OCI-M2 (cell line): ENCODE results near the gene OVCA2.

Source experiments
- DNase-seq: peaks from one replicate; lab custom pipeline; 2025; ENCODE audit not compliant: unreplicated experiment; lab: John Stamatoyannopoulos, UW

OVCA2 gene

GRCh38 chr17:2064520-2064971, 22.7 kb downstream of the OVCA2 start:
- DNase-seq, result no peak

DNA sequence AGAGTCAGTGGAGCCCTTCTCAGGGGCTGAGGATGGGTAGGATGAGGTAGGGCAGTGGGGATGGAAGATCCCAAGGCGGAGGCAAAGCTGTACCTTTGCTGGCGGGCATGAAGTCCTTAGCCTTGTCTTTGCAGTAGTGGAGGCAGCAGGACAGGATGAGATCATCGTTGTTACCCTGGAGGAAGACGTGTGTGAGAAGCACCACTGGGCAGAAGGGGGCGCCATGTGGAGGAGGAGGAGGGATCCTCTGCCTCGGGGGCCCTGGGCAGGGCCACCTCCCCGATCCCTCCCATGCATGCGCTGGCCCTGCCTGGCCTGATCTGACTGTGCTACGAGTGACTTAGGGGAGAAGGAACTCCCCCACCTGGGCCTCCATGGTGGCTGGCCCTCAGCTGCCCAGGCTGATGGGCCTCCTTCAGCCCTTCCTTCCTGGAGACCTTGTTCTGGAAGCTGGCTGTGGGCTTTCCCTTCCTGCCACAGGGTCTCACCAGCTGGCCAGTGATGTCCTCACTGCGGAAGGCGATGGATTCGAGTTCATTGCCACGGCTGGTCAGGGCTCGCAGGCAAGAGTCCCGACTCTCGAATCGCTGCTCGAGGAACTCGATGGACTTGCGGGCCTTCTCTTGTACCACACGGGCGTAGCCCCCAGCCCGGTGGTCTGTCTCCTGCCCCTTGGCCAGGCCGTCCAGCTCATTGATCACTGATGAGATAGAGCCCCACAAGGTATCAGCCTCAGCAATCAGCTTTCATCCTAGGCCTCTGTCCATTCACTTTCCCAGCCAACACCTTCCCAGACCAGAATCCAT, 23.4 kb downstream of the OVCA2 start:
- DNase-seq, result no peak

DNA sequence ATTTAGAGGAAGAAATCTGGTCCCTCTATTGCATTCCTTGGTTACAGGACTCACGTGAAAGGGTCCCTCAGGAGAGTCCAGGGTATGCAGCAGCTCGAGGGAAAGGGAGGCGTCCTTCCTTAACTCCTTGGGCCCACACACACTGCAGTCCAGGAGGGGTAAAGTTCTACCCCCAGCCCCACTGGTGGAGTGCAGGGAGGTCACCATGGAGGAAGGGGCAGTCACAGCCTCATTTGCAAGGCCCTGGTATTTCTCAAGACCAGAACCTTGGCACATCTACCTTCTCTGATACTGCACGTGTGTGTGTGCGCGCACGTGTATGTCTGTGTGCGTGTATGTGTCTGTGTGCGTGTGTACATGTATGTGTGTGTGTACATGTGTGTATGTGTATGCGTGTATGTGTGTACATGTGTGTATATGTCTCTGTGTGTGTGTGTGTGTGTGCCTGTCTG, 24.2 kb downstream of the OVCA2 start:
- DNase-seq, result no peak

DNA sequence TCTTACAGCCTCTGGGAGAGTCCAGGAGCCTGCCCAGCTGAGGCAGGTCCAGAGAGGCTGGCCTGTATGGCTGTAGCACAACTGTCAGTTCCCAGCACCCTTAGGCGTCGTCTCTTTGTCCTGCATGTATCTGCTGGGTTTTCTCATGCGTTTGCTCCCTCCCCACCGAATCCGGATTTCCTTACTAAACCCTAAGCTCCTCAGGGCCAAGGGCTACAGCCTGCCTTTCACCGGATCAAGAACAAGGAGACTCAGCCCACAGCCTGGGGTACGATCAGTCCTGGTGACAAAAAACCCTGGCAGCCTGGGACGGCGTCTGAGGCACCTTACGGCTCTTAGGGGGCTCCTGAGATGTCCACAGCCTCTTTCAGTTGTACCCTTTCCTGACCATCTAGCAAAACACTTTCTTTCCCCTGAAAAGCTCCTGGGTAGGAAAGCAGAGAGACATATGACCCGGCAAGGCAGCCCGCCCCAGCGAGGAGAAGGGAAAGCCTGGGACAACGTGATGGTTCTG, 25.3 kb downstream of the OVCA2 start:
- no peak for DNase-seq

DNA sequence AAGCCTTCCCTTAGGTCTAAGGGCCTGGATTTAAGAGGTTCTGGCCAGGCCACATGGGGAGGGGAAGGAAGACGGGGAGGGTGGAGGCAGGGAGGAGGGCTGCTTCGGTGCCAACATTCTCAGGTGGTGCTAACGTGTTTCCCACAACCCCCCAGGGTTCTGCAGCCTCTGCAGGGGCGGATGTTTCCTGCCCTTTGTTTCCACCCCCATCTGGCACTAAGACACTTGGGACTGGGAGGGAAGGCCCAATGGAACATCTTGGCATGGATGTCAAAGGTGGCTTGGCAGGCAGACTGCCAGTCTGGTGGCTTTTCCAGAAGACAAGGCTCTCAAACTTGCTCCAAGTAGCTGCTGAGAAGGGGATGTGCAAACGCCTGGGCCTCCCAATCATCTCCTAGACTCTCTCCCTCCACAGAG, 25.8 kb downstream of the OVCA2 start:
- no peak for DNase-seq

GRCh38 chr17:2068031-2068518, 26.3 kb downstream of the OVCA2 start:
- no peak for DNase-seq

DNA sequence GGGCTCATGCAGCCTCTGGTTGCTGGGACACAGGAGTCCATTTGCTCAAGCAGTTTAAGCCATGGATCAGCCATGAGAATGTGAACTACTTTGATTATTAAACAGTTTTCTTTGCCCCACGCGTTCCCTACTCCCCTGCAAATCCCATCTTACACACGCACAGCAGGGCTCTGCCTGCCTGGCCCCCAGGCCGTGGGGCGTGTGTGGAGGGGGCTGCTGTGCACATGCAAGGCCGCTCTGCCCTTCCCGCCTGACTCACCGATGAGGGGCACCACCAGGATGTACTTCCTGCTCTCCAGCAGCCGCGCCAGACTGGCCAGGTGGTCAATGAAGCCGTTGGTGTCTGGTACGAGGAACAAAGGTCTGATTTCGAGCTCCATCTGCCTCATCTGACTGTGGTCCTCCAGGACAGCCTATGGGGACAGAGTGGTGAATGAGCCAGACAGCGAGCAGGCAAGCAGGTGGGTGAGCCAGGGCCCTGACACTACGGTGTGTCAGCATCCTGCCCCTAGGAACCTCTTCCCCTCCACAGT, 26.8 kb downstream of the OVCA2 start:
- DNase-seq, result no peak

- DNase-seq, result no peak
Measured at GRCh38 chr17:2070241-2071023, 28.6 kb downstream of the OVCA2 start.

- DNase-seq, result no peak
Measured at GRCh38 chr17:2071024-2071385, 29.2 kb downstream of the OVCA2 start.

- DNase-seq, result no peak
Measured at GRCh38 chr17:2071455-2072281, 29.8 kb downstream of the OVCA2 start.

DNA sequence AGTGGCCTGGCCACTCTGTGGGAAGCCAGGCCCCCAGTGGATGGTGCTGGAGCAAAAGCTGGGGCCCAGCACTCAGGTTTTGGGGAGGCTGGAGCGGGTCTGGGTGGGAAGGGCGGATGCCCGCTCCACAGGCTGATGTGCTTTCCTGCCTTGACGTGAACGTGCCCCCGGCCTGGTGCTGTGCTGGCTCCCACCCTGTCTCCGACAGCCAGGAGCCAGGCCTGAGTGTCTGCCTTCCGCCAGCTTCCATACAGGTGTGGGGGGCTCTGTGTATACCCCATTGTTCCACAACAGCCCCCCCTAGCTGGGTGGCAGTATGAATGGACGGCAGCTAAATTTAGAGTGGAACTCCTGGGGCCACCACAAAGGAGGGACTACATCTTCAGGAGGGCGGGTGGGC, 33.1 kb downstream of the OVCA2 start:
- no peak for DNase-seq

DNA sequence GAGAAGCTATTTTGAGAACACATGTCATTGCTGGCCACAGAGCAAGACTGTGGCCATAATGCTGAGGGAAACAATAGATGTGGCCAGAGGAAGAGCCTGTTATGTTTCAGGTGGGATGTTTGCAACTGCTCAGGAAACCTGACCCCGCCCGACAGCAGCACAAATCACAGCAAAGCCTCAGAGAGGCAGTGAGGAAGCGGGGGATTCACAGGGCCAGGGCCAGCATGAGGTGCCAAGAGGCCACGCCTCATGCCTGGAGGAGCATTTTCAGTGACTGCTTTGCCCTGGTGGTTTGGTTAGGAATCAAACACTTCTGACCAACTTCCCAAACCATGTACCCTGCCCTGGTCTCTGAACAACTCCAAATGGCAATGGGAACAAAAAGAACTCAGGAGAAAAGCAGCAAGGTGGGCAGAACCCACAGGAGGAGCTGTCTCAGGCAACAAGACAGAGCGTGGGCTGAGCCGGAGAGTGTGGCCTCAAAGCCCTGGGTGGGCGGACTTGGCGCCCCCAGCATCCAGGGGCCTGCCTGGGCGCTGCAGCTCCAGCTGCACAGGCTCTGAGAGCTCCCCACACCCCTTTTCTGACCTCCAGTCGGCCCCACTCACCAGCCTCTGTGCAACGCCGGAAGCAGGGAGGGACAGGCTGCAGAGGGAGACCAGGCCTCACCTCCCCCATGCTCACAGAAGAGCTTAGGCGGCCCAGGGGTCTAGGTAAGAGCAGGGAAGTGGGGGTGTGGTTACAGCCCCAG, 33.7 kb downstream of the OVCA2 start:
- no peak for DNase-seq

- DNase-seq, result no peak
Measured at GRCh38 chr17:2076087-2076984, 34.5 kb downstream of the OVCA2 start.

- DNase-seq, result no peak
Measured at GRCh38 chr17:2077040-2077439, 35.2 kb downstream of the OVCA2 start.

DNA sequence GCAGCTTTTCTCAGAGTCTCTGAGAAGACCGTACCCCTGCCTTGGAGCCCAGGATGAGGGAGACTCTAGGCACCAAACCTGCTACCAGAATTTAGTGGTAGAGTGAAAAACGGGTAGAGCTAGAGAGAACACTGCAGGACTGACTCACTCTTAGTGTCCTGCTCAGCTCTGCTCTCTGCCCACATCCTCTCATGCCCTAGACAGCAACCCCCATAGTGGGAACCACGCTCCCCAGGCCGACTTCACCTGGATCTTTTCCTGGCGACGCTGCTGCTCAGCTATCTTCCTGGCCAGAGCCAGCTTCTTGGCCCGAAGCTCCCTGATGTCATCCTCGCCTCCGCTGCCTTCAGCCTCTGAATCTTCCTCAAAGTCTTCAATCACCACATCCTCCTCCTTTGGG, 39.7 kb downstream of the OVCA2 start:
- DNase-seq, result no peak

DNA sequence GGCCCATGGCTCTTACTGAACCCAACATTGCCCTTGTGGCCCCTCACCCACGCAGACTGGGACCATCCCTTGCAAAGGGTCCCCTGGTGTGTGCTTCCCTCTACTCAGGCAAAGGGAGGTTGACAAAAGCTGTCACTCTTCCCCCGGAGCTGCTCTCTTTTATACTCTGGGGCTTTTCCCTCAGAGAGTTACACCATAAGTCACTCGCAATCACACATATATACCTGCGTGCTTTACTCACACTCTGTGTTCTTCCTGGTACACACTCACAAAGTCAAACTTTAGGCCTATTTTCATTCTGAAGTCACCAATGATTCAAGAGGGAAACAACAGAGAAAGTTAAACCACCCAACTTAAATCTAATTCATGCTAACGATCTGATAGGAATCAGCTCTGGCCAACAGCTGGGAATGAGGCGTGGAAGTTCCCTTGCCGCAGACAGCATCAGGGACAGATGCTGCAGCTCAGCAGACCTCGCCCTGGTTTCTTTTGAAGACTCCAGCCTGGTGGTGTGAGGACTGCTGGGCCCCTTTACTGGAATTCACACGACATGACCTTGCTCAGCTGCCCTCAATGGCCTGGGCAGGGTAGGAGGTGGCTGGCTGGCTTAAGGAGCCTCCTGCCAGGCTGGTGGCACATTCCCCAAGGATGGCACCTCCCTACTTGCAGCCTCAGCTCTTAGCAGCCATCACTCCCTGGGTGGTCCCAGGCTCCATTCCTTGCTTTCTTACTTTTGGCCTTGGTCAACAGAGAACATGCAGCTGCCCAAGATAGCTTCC, 40.4 kb downstream of the OVCA2 start:
- no peak for DNase-seq

- no peak for DNase-seq
Measured at GRCh38 chr17:2083613-2084035, 41.8 kb downstream of the OVCA2 start.
